HG03108 (cell line): ENCODE data around the gene CACNA2D3.

Experiments
- ATAC-seq: cut with Tn5 transposase; IDR thresholded peaks from one replicate; pipeline ENCODE4 v1.9.1; 2021; ENCODE audit warnings: moderate library complexity; ENCODE audit not compliant: unreplicated experiment

Gene CACNA2D3

DNA sequence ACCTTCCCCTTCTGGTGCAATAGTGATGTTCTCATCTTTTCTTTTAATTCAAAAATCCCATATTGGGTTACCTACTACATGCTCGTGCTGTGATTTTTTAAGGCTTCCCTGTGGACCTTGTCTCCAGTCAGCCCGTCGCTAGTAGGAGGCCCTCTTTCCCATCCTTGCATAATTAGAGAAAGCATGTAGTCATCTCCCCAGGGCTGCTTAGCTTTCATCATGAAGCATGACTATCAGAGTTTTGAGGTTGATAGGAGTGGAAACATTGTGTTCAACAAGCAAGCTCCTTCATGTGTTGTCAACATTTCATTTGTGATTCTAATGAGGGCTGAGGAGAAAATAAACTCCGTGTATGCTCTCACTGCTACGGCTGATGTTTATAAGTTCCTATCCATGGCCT lies 814.2 kb downstream of the CACNA2D3 start:
- ATAC-seq = no peak

DNA sequence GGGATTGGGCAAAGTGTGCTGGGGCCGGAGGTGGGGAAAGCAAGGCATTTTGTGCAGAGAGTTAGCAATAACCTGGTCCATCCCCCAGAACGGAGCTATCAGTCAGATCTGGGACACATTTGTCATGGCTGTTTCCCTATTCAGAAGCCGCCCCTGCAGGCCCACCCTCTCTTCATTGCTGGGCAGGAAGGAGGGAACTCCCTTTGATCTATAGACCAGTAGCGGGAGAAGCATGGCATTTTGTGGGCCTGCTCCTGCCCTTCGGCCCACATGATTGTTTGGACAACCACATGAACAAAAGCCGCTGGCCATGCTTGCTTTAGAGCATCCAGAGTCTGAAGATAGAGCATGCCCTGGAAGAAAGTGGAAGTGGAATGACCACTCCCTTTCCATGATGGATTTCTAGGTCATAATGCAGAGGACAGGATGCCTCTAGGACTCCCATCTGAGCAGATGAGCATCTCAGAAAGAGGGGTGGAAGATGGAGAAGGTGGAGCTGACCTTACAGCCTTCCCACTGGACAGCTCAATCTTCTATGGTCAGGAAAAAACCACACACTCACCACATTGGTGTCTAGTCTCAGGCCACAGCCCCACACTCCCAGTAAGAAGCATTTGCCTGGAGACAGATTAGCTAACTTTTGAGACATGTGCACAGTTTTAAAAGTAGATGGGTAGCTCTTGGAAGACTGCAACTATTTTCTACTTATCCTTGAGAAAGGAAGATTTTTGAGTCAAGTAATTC lies 817.4 kb downstream of the CACNA2D3 start:
- no peak for ATAC-seq

DNA sequence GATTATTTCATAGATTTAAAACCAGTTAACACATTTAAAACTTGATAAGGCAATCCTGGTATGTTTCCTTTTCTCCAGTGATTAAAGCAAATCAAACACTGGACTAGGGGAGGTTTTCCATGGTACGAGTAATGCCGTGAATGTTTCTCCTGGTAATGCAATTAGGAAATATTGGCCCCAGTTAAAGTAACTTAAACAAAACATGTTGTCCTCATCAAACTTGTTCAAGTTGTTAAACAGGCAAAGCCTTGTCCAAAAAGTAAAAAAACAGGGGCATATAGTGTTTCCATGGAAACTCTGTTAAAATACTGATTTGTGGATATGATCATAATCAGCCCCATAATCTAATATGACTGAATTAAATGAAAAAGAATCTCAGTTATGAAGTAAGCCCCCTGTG lies 818.6 kb downstream of the CACNA2D3 start:
- ATAC-seq = no peak

DNA sequence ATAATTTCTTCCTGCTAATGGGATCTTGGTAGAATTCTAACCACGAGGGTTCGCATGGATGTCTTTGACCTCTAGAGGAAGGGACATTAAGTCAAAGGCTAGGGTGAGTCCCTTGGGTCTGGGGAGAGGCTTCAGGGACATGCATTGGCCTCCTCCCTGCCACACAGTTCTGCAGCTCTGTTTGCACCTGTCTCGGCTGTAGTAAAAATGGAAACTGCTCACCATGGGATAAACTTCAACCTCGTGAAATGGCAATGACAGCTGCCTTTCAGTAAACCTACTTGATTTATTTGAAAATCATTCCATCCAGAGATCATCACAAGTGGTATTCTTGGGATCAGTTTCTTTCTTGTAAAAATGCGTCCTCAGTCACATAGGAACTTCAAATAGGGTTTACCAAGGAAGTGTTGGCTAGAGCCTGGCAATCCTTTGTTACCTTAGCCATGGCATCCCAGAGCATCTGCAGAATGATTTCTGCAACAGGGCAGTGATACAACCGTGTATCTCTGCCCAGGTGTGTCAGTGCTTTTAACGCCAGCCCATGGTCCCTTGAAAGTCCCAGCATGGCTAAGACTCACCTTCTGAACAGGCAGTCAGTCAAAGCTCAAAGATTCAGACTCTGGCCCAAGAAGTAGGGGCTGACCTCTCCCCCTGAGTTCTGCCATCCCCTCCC lies 819.5 kb downstream of the CACNA2D3 start:
- ATAC-seq = no peak

DNA sequence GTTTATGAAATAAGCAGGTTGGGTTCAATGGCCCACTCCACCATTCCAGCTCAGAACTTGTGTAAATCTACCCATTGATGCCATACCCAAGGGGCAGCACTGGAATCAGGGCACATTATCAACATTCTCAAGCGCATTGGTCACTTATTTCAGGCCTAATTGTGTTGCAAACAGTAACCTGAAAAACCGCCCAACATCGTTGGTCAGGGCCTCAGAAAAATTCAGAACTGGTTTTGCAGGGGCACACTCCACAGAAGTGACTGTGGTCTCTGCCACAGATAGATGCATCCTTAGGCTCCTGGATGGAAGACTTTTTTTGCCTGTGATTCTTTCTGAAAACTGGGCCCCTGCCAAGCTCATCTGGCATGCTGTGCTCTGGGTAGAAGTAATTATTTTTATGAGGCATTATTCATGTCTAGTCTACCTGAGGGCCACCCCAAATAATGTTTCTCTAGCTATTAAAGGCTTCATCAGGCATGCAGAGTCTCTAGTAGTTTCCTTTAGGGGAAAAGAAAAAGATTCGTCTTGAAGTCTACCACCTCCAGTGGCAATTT lies 827.2 kb downstream of the CACNA2D3 start:
- ATAC-seq = no peak

DNA sequence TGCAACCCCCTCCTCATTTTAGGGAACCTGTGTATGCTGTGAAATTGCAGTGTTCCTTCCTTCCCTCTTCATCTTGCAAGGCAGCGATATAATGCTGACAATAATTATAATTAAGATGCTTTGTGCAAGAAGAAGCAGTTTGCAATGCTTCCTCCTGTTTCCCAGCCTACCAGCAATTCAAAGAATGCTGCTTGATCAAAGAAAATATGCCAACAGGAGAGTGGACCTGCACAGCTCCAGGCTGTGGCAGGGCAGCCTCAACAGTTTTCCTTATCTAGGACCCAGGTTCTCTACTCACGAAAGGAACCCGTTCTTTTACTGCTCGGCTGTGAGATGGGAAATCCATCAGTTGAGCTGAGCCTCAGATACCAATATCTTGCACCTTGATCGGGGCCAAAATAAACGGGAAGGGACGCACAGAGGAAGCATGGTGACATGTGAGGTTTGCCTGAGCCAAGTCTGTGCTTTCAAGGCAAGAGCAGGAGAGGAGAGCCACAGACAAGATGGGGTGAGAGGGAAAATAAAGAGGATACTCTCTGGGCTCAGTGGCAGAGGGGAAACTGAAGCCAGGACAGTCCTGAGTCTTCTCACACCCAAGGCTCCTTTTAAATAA lies 828.1 kb downstream of the CACNA2D3 start:
- no peak for ATAC-seq

DNA sequence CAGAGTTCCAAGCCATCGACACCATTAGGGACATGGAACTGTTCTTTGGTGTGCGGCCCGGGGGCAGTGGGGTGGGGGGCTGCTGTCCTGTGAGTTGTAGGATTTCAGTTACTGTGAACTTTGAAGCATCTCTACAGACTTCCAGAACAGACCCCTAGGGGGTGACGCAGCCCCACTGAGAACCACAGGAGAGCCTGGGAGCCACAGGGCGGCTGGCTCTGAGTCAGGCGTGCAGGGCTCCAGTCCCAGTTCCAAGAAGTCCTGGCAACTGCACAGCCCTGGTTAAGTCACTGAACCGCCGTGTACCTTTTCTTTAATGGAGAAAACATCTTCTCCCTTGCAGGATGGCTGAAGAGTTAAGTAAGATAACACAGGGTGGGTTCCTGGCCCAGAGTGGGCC lies 829.1 kb downstream of the CACNA2D3 start:
- no peak for ATAC-seq

DNA sequence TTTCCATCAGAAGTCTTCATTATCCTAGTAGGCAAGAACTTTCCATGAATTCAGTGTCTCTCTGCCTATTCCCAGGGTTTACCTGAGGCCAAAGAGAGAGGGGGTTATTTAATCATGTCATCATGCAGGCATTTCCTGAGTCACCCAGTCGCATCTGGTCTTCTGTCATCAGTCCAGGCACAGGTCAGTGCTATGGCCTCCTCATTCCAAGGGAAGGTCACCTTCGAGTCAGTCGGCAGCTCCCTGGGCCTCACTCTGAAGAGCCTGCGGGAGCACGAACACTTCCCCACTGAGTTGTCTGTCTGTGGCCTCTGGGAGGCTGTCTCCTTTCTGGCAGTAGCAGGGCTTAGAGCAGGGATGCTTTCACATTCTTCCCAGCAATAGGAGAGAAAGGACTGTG lies 831.7 kb downstream of the CACNA2D3 start:
- ATAC-seq = no peak

DNA sequence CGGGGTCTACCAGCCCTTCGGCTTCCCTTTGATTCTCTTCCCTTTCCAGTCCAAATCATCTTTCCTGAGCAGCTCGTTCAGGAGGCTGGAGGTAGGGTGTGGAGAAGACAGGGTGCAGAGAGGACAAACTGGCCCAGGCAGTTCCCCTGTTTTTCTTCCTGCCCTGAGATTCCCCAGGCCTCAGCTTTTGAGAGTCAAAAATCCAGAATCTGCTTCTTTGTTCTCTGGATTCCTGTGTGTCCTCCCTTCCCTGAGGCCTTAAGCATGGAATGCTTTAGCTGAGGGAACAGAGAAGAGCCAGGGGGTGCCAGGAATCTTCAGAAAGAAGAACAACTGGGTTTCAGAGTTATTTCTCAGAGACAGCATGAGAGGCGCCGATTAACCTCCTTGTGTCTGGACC lies 832.2 kb downstream of the CACNA2D3 start:
- no peak for ATAC-seq

DNA sequence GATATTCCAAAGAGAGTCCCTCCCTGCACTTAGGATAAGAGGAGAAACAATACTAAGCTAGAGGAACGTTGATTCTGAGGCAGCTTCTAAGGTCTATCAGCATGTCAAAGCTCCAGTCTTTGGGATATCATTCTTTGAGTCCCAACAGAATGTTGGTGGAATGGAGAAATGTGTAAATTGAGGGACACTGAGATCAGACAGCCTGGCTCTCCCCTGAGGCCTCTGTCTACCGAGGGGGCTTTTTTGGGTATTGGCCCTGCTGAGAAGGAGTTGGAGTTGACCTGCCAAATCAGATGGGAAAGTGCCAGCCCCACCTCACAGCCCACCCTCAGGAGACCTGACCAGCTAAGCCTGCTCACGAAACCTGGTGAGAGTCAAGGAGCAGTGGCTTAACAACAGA lies 833.1 kb downstream of the CACNA2D3 start:
- ATAC-seq = no peak

DNA sequence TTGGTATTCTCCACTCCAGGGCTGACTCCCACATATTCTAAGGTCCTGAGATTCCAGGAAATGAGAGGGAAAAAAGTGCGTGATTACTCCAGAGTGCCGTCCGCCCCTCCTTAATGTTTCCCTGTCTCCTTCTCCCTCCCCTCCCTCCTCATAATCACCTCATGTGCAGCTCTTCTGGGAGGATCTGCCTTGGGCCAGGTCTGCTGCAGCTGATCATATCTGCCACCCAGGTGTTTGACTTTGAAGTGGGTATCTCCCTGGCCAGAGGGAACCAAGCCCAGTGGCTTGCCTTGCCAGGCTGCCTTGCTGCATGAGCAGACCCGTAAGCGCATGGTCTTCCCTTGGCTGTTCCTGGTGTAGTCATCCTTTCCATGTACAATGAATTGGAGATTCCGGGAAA lies 833.6 kb downstream of the CACNA2D3 start:
- ATAC-seq = no peak

DNA sequence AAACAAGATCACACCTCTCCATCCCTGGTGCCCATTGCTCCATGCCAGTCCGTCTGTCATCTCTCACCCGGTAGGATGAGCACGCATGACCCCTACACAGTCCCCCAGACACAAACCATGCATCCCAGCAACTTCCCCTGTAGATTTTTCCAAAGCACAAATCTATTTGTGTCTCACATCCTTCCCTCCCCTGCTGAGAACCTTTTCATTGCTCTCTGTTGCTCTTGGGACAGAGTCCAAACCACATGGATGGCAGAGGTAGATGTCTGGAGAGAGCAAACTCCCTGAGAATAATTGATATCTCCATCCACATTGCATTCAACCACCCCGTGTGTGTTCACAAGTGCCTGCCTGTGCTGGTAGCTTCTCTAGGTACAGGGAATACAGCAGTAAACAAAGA lies 835.4 kb downstream of the CACNA2D3 start:
- ATAC-seq = no peak

DNA sequence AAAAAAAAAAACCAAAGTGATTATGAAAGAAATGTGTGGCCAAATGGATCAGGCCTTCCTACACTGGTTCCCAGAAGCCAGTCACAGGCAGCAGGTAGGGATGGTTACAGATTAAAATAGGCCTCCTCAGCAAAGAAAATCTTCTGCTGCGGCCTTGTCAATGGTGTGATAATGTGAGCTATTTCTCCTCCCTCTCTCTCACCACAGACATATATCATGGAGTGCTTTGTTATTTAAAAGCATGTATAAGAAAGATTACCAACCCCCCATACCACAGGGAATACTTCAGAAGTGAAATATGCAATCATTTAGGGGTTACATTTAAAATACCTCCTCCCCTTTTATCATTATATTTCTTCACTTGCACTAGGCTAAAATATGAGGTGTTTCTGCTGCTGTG lies 837.7 kb downstream of the CACNA2D3 start:
- ATAC-seq = no peak

DNA sequence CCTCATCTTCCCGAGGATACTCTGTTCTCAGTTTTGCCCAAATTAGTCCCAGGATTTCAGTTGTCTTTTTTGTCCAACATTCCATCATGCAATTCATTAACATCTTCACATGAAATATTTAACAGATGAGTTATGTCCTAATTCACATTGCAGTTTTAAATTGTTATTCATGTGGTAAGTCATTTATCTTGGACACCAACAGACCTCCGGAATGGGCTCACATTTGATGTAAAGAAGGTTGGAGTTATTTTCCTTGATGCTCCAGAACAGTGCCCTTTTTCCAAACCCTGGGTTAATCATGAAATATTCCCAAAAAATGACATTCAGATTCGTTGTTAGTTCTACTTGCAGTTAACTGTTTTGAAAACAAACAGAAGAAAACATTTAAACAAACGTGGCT lies 838.3 kb downstream of the CACNA2D3 start:
- no peak for ATAC-seq

DNA sequence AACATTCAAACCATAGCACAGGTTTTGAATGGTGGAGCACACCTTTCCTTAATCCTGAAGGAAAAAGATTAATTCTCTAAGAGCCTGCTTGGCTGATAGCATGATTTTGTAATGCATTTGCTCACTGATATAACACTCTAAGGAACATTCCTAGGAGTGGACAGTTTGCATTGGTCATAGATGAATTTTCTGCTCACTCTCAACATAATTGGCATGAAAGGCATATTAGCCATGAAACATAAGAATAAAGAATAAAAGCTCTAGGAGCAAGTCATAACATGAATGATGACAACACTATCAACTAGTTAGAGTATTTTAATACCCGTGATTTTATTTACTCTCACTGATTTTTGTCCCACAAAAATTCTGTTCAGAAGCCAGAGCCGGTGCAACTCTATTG lies 839.8 kb downstream of the CACNA2D3 start:
- no peak for ATAC-seq

DNA sequence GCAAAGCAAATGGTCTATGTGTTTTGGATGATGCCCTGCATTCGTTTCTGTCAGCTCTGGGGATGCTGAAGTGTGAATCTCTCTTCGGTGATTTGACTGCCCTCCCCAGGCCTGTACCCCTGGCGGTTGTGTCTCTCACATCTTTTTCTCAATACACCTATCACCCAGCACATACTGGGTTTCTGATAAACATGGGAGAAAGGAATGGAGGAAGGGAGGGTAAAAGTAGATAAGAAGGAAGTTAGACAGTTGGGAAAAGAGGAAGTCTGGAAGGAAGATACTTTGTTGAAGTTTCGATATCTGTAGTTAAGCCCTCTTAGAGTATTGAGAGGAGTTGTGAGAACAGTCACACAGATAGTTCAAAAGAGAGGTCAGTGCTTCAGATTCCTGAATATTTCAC lies 841.3 kb downstream of the CACNA2D3 start:
- no peak for ATAC-seq

DNA sequence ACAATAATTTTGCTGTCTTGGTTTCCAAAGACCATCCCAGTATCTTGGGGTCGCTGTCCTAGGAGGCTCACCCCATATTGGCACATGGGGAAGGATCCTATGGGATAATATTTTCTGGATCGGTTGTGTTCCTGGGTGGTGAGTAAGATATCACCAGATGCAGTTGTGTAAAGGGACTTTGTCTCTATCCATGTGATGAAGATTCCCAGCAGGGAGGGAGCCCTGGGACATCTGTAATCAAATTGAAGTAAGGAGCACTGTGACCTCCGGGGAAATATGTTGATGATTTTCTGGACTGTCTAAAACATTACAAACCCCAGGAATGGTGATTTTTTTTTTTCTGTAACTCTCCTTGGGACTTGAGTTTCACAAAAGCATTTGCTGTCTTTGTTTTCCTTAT lies 841.7 kb downstream of the CACNA2D3 start:
- no peak for ATAC-seq

DNA sequence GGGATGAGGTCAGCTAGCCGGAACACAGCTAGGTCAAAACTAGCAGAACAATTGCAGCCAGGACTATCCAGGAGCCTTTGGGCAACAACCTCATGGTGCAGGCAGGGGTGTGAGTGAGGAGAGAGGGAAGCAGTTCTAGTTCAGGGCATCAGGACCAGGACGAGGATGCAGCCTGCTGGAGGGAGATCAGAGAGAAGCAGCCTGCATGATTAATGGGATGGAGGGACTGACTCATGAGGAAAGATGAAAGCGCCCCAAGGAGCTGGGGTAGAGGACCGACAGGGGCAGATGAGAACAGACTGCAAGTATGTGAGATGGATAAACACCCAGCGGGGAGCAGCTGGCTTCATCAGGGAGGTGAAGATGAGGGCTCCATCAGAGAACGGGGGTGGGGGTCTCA lies 843.4 kb downstream of the CACNA2D3 start:
- ATAC-seq = no peak

DNA sequence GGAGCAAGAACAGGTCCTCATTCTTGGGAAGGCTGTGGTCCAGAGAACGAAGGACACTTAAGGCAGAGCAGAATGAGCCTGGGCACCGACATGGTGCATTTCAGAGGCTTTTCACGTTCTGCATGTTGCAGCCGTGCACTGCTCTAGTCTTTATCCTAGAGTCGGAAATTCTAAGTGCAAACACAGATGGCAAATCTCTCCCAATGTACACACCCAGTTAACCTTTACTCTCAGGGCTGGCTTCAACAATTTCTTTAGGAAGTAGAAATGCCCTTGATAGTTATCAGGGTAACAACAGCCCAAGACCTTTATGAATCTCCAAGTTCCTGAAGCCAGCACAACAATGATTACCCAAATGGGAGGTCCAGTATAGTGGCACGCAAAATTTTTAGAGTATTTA lies 844.6 kb downstream of the CACNA2D3 start:
- ATAC-seq = no peak

DNA sequence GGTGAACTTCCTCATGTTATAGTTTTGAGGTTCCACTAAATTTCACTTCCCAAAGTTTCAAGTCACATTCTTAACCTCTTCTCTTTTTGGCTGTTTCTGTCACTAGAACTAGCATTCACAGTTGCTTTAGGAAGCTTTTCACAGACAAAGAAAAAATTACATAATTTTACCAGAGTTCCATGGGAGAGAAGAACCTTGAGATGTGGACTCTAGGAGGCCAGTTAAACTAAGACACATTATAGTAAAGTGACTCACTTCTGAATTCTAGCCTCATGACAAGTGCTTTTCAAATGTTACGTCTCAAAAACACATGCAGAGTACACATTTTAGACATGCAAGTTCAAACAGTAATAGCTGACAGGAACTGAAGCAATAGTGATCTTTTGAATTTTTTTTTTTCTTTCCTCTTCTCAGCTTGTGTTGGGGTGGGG lies 845.4 kb downstream of the CACNA2D3 start:
- no peak for ATAC-seq

DNA sequence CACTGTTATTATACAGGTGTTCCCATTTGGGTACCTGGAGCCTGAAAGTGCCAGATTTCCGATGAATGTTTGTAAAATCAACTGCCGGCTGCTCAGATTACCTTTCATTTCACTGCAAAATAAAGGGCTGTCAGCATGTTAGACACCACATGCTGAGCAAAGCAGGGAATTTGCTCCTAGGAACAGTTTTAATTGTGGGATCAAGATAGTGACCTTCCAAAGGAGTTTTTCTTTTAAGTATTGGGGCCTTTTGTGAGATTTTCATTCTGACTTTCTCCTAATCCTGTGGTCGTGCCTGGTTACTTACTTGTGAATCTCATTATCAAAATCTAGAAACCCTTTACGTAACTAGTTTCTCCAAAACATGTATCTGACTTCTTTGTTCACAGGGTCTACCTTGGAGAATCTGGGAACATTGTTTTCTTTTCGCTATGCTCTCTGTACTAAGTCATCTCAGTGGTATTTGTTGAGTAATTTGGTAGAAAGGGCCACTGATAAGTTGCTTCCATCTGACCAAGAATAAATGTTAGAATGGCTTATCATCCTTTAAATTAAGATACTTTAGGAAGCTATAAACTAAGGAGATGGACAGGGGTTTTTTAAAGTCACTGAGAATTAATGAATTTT lies 846.3 kb downstream of the CACNA2D3 start:
- ATAC-seq = no peak

DNA sequence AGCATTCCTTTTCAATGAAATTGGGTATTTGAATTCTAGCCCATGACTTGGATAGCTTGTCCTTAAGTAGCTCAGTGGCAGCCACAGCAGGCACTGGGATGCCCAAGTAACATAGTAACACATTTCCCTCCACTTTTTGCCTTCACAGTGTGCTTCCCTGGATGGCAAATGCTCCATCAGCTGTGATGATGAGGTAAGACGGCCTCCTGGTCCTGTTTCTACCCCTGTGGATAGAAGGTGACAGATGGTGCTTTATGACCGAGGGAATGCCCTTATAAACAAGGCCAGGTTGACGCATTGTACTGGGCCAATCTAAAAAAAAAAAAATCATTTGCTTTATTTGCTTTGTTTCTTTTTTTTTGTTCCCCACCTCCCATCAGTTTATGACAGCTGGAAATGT lies 847.3 kb downstream of the CACNA2D3 start:
- ATAC-seq = no peak
